K562 (cell line): Measurements from ENCODE around the gene MARK2. TPM values are rescaled to one million over a fixed set of nuclear protein-coding genes. Genes with fewer than 3 reads are reported as not detected.

Experiments
- AFF1 ChIP-seq, 2 experiments: fragments of 450-650 bp; IDR thresholded peaks; 2 replicates each; pipeline ENCODE4 v1.6.1; 2018; ENCODE audit warnings: mild to moderate bottlenecking in 2 of 2, low read depth in 1 of 2; ENCODE audit not compliant: partially characterized antibody in 2 of 2
- ETV6 ChIP-seq, 3 experiments: fragments of 150-350 bp in 1 of 3; sonication (generic) in 1 of 3; formaldehyde crosslinking in 1 of 3; IDR thresholded peaks; 2 replicates each; pipeline versions ENCODE4 v1.6.1 to v1.8.0; 2014 to 2022; ENCODE audit warnings: borderline replicate concordance in 2 of 3, low read depth in 2 of 3, antibody characterized with exemption in 1 of 3, low read length in 1 of 3, mild to moderate bottlenecking in 1 of 3, missing genetic modification reagents in 1 of 3
- FOXP4 ChIP-seq: sonication (generic); formaldehyde crosslinking; IDR thresholded peaks from 2 replicates; pipeline ENCODE4 v1.8.0; 2022; ENCODE audit warnings: mild to moderate bottlenecking, missing genetic modification reagents, borderline replicate concordance
- GABPB1 ChIP-seq: sonication (generic); formaldehyde crosslinking; IDR thresholded peaks from 2 replicates; pipeline ENCODE4 v1.8.0; 2022; ENCODE audit warnings: mild to moderate bottlenecking, missing genetic modification reagents
- PHB2 ChIP-seq: fragments of 450-650 bp; IDR thresholded peaks from 2 replicates; pipeline ENCODE4 v1.6.1; 2017; ENCODE audit warnings: low read depth
- POLR2AphosphoS2 ChIP-seq: IDR thresholded peaks from 2 replicates; pipeline ENCODE4 v1.6.1; 2012; ENCODE audit warnings: low read length, improper control_type of control experiment
- ZKSCAN3 ChIP-seq: fragments of 250-450 bp; sonication (Bioruptor Pico); IDR thresholded peaks from 2 replicates; pipeline ENCODE4 v1.4.0; 2020
- ZNF217 ChIP-seq: sonication (generic); formaldehyde crosslinking; IDR thresholded peaks from 2 replicates; pipeline ENCODE4 v1.8.0; 2022; ENCODE audit warnings: mild to moderate bottlenecking, missing genetic modification reagents
- ZNF354B ChIP-seq: fragments of 250-450 bp; sonication (Bioruptor Pico); IDR thresholded peaks from 2 replicates; pipeline ENCODE4 v1.4.0; 2020
- ZNF407 ChIP-seq: fragments of 450-650 bp; IDR thresholded peaks from 2 replicates; pipeline ENCODE4 v1.6.1; 2016; ENCODE audit warnings: low read depth
- ZNF695 ChIP-seq: fragments of 450-650 bp; formaldehyde crosslinking; IDR thresholded peaks from 2 replicates; pipeline ENCODE4 v1.4.0; 2020; ENCODE audit warnings: mild to moderate bottlenecking, moderate library complexity
- polyA plus RNA-seq, 8 experiments: library from polyadenylated mRNA; depleted of rRNA in 4 of 8; stranded (reverse) in 5 of 8; unstranded in 3 of 8; fragments of >200 nt; fragmentation: Nextera tagmentation in 2 of 8; fragmentation: Illumina TruSeq in 1 of 8; extraction: Ambion mirVana in 2 of 8; extraction: Trizol in 1 of 8; gene quantifications; 2 replicates each; pipeline versions ENCODE4 v1.2.1 to v1.2.3, GENCODE V29; 2011 to 2014; ENCODE audit warnings: inconsistent platforms in 1 of 8, missing spikeins in 1 of 8
- total RNA-seq, 7 experiments: library from RNA; depleted of rRNA in 6 of 7; stranded (reverse); fragments of >200 nt in 6 of 7; fragmentation: Illumina TruSeq in 2 of 7; extraction: Trizol in 2 of 7; gene quantifications; 2 replicates each; pipeline versions ENCODE4 v1.2.1 to v1.2.3, GENCODE V29; 2011 to 2021; ENCODE audit warnings: low replicate concordance in 1 of 7

The MARK2 gene
- total and polyA plus RNA-seq, 9 of the 15 experiments (the other 6 are each of a cell fraction or from before 2014, with no cell fraction given) = 0.32 to 43.5 (median 15.1) TPM

GRCh38 chr11:63813563-63814382, 25.1 kb upstream of the MARK2 start (continued):
- no peak for TF ChIP-seq ZNF407
- no peak for TF ChIP-seq FOXP4 (CRISPR knock-in tag)
- no peak for TF ChIP-seq ZNF217 (CRISPR knock-in tag)
- TF ChIP-seq POLR2AphosphoS2 = no peak
- TF ChIP-seq ZKSCAN3 (CRISPR knock-in tag) = no peak
- TF ChIP-seq GABPB1 (CRISPR knock-in tag) = peak; percentile 55
- no peak for TF ChIP-seq ETV6 (IDR thresholded peaks at IDR 0.05; ENCODE audit: borderline replicate concordance in 1 of 2, low read depth in 2 of 2, low read length in 1 of 2)
- TF ChIP-seq ETV6 (CRISPR knock-in tag; IDR thresholded peaks at IDR 0.05; ENCODE audit: borderline replicate concordance) = no peak
- TF ChIP-seq PHB2 = no peak
- no peak for TF ChIP-seq ZNF695
- TF ChIP-seq ZNF354B (CRISPR knock-in tag) = no peak
- no peak for TF ChIP-seq AFF1 (IDR thresholded peaks at IDR 0.05; ENCODE audit: low read depth in 1 of 2, partially characterized antibody in 2 of 2)
